Amygdala (tissue), 56 donors: ENCODE results near the gene ALG1.
A peak's percentile ranks its signal among the peaks of the same experiment; 100 is the strongest.

Source experiments
- DNase-seq, 56 donors: peaks; one replicate each; lab custom pipeline; 2025; lab: John Stamatoyannopoulos, UW

The ALG1 gene

DNA sequence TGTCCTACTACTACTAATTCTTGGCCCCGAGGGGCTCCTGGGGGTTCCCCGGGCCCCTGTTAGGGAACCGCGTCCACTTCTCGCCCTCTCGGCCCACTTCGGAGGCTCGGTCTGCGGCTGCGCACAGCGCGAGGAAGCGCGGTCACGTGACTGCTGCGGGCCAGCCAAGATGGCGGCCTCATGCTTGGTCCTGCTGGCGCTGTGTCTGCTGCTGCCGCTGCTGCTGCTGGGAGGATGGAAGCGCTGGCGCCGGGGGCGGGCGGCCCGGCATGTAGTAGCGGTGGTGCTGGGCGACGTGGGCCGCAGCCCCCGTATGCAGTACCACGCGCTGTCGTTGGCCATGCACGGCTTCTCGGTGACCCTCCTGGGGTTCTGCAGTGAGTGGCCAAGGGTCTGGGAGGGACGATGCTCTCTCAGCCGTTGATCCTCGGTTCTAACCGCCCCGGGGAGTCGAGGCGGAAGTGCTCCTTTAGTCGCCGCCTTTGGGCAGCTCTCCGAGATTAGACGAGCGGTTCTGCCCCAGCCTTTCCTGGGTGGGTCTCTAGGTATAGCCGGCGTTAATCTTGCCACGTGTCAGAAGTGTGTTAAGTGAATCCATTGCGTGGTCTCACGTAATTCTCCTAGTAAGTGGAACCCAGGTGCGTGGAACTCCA is at the start of gene ALG1:
Gene ALG1 (plus strand): TSS at position 163 of the 653 bp plus-strand sequence. CDS start 7 bp downstream, at position 170.
- peak in 55 of 56 donors; percentile 38 to 90 (median 80) for DNase-seq

- no peak for DNase-seq
Measured at GRCh38 chr16:5022521-5022920, 49.1 kb upstream of the ALG1 start.

GRCh38 chr16:5024632-5025031 is 47.0 kb upstream of the ALG1 start:
- DNase-seq, result no peak

DNA sequence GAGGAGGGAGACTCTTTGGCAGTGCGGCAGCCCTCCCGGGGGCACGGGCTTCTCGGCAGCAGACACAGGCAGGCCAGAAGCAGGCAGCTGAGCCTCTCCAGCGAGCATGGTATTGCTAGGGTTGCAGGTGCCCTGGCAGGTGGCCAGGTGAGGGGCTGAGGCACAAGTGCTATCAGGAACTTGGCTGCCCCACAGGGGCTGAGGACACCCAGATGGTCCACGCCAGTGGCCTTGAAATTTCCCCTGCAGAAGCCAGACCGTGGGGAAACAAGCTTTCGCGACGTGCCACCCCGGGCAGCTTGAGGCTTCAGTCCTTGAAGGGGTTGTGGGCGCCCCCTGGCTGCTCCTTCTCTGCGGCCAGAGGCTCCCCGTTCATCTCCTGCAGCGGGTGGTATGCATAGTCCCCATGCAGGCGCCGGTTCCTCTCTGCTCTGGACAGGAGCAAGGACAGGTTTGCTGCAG is 46.4 kb upstream of the ALG1 start:
- DNase-seq, result peak in 51 of 56 donors; percentile 16 to 86 (median 53)

DNA sequence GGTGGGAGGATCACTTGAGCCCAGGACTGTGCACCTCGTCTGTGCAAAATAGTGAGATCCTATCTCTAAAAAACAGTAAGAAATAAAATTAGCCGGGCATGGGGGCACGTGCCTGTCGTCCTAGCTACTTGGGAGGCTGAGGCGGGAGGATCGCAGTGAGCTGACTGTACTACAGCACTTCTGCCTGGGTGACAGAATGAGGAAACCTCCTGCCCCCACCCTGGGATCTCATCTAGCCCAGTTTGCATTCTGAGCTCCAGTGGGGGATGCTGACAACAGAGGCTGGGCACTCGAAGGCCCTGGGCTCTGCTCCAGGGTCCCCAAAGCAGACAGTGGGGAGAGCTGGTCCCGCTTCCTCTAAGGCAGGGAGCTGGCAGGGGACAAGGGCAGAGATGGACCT is 45.0 kb upstream of the ALG1 start:
- no peak for DNase-seq

DNA sequence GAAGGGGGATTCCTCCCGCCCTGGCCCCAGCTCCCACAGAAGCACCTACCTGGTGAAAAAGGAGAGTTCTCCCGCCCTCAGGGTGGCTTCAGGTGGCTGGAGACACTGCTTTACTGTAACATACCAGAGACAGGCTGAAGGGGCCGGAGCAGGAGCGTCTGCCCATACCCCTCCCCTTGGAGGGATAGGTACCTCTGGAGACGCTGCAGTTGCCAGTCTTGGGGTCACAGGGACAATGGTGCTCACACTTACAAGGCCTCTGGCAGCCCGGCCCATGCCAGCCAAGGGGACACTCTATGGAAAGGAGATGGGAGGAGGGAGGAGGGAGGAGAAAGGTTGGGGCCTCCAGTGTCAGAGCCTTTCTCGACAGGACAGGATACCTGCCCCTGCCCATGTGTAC is 44.6 kb upstream of the ALG1 start:
- DNase-seq, result no peak

- no peak for DNase-seq
Measured at GRCh38 chr16:5027575-5028235, 43.9 kb upstream of the ALG1 start.

GRCh38 chr16:5028950-5029475 is 42.6 kb upstream of the ALG1 start:
- peak in 23 of 56 donors; percentile 16 to 79 (median 42) for DNase-seq

- no peak for DNase-seq
Measured at GRCh38 chr16:5030251-5030870, 41.3 kb upstream of the ALG1 start.

GRCh38 chr16:5031601-5032000 is 40.0 kb upstream of the ALG1 start:
- DNase-seq, result no peak

- DNase-seq, result no peak
Measured at GRCh38 chr16:5032748-5033167, 38.9 kb upstream of the ALG1 start.

DNA sequence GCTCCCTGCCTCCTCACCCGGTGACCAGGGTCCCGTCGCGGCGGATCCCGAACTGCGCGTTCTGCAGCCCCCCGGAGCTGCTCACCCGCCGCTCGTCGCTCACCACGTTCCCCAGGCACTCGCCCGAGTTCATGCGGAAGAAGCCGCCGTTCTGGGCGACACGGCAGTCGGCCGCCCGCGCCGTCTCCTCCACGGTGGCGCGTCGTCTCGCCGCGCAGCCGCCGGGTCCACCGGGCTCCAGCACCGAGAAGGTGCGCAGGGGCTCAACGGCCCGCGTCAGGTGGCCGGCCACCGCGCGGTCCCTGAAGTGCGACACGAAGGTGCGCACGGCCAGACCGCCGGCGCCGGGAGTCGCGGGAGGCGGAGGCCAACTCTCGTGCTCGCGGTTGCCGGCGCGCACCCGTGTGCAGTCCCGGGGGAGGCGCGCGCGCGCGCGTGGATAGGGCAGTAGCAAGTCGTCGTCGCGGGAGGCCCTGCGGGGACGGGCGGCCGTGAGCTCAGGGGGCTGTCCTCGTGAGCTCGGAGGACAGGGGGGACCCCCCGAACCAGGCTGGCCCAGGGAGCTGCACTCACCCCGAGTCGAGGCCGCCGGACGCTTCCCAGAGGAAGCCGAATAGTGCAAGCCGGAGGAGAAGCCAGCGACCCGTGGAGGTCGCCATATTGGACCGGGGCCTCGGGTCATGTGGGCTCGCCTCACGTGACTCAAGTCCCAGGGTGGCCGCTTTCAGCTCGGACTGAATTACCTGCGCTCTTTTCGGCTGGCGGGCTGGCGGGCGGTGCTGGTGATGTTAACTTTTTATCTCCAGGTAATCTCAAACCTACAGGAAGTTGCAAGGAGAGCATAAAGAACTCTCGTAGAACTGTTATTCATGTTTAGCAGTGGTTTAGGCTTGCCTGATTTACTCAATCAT is 38.1 kb upstream of the ALG1 start, which contains the start of gene NAGPA:
Gene NAGPA (minus strand): TSS at position 680 of the 911 bp plus-strand sequence. CDS start 21 bp downstream, at position 659.
- DNase-seq, result peak in 55 of 56 donors; percentile 26 to 94 (median 81)

GRCh38 chr16:5034167-5034523 is 37.5 kb upstream of the ALG1 start:
- DNase-seq, result no peak

- no peak for DNase-seq
Measured at GRCh38 chr16:5035909-5036227, 35.8 kb upstream of the ALG1 start.

- DNase-seq, result peak in 18 of 56 donors; percentile 21 to 61 (median 38)
Measured at GRCh38 chr16:5036228-5037156, 35.2 kb upstream of the ALG1 start.

- no peak for DNase-seq
Measured at GRCh38 chr16:5040451-5040850, 31.2 kb upstream of the ALG1 start.

GRCh38 chr16:5041600-5042133 is 30.0 kb upstream of the ALG1 start:
- no peak for DNase-seq

GRCh38 chr16:5042574-5043171 is 29.0 kb upstream of the ALG1 start:
- DNase-seq, result peak in 1 of 56 donors; percentile 29
